SK-MEL-5 (cell line): ENCODE measurements around the gene ATP1B1. TPM values are rescaled to one million over a fixed set of nuclear protein-coding genes. Genes with fewer than 3 reads are reported as not detected.
A peak's percentile ranks its signal among the peaks of the same experiment; 100 is the strongest.
"Not testable (repeated sequence)": the region's sequence is repeated elsewhere in the genome, so short reads cannot be mapped to it uniquely, and the experiment has no call there.

Experiments used
- DNase-seq: peaks from one replicate; pipeline ENCODE4 v3.0.0-alpha.2; 2016; ENCODE audit warnings: low read depth, low spot score
- in situ Hi-C: cut with HindIII; loops from 2 replicates; pipeline ENCODE4 v1.10.0; 2016; ENCODE audit warnings: low sequenced_read_pairs, high pct_unique_total_duplicates, low pct_unique_long_range_greater_than_20kb
- total RNA-seq: library from RNA; depleted of rRNA; stranded (reverse); fragments of >200 nt; shearing (Covaris generic); gene quantifications from 2 replicates; pipeline ENCODE4 v1.2.3, GENCODE V29; 2014

The ATP1B1 gene
- total RNA-seq, 1 experiment from 2014 or later, result 2.6 TPM

GRCh38 chr1:169108863-169109560 lies 2.5 kb downstream of the ATP1B1 start:
- peak; percentile 10 for DNase-seq
- in situ Hi-C loops, result no loop called here

DNA sequence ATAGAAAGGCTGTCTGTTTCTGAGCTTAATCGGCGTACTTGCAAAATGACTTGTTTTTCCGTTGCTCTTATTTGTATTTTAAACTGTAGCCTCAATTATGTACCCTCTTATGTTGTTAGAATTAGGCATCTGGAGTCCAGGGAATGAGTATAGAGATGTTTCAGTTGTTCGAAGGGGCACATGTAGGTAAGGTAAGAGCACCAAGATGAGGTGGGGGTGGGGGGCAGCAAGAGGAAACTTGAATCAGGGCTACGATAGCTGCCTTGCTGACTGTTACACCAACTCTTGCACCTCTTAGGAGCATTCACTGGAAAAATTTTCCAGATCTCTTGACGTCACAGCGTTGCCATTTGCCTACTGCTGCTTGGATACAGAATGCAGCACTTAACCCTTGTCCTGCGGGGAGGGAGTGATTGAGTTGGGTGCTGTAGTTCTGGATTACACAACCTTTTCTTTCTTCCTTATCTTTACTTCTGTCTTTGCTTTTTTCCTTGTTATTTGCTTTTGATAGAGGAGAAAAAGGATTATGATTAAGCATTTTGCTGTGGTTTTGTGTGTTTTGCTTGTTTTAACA lies 3.2 kb downstream of the ATP1B1 start:
- peak; percentile 54 for DNase-seq
- in situ Hi-C loops, result no loop called here

DNA sequence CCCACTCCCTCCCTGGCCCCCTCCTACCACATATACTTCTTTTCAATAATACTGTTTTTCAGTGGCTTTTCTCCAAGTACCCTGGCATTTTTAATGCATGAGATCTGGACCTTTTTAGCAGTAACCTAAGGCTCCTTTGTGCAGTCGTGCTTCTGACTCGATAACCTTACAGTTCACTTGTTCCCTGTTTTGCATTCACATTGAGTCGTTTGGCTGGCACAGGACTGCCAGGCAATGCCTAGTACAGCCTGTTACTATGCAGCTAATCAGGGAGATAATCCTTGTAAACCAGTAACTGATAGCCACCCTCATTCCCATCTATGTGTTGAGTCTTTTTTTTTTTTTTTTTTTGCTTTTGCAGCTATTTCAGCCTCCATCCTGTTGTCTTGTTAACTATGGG lies 3.7 kb downstream of the ATP1B1 start:
- in situ Hi-C loops, result no loop called here
- DNase-seq, result no peak

DNA sequence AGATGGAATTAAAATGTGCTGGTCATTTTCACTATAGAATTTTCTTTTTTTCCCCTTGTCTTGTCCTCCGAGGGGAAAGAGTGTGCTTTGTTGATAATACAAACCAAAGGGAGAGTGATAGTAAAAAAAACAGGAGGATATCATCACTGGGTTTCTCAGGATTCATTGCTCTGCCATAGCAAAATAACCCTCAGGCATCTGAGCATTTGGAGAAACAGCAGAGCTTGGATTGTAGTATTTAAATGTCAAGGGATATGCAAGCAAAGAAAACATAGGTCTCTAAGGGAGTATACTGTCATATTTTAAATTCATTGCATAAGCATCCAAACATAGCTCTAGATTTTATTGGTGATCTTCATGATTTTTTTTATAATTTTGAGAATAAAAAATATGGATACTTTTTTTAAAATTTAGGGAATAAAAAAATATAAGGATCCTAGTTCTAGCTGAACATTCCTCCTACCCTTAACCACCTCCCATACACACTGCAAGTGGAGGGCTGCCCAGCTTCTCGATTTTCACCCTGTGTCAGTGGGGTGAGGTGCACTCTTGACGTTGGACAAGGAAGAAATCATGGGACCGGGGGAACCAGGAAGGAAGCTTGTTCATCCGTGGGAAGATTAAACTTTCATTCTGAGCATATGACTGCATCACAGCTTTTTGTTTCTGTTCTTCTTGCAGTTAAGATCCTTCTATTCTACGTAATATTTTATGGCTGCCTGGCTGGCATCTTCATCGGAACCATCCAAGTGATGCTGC lies 4.4 kb downstream of the ATP1B1 start:
- DNase-seq, result peak; percentile 3
- in situ Hi-C loops, result no loop called here

DNA sequence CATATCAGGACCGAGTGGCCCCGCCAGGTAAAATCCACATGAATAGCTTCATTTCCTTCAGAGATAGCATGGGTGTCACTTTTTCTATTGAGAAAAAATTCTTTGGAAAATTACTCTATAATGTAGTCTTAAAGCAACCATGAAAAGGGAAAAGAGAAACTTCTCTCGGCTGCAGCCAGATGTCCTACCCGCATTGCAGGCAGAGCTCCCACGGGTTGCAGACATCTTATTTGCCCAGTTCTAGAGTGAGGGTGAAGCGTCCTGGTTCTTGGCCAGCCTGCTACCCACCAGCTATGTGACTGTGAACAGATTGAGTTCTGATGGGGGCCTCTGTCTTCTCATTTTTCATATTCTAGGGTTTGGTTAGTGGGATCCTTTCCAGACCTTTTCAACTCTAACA lies 5.0 kb downstream of the ATP1B1 start:
- no peak for DNase-seq
- in situ Hi-C loops, result no loop called here

DNA sequence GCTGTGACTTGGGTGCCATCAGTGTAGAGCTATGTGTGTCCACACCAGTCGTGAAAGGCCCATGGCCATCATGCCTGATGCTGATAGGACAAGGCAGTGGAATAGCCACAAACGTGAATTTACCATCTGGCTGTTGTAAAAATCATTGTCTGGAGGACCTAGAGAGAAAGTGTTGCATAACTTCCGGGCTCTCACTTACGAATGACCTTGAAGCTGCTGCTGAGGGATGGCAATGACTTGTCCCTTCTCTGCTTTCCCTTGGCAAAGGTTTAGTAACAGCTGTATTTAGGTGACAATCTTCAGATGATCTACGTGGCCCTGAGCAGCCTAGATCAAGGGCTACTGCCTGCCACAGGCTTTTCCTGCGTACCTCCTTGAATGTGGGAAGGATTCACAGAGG lies 5.8 kb downstream of the ATP1B1 start:
- DNase-seq, result no peak
- in situ Hi-C loops, result no loop called here

GRCh38 chr1:169113613-169114119 lies 7.2 kb downstream of the ATP1B1 start:
- in situ Hi-C loops, result no loop called here

GRCh38 chr1:169115891-169116585 lies 9.5 kb downstream of the ATP1B1 start:
- no peak for DNase-seq
- in situ Hi-C loops, result no loop called here

More at GRCh38 chr1:169113613-169114119, 7.2 kb downstream of the ATP1B1 start:
- DNase-seq, result no peak

- DNase-seq, result no peak
- in situ Hi-C loops, result no loop called here
Measured at GRCh38 chr1:169117014-169117413, 10.5 kb downstream of the ATP1B1 start.

- no peak for DNase-seq
- in situ Hi-C loops, result no loop called here
Measured at GRCh38 chr1:169117599-169117998, 11.1 kb downstream of the ATP1B1 start.

GRCh38 chr1:169118227-169118626 lies 11.7 kb downstream of the ATP1B1 start:
- DNase-seq, result no peak
- in situ Hi-C loops, result no loop called here

- in situ Hi-C loops, result no loop called here
- peak; percentile 43 for DNase-seq
Measured at GRCh38 chr1:169119405-169119804, 12.9 kb downstream of the ATP1B1 start.

- no peak for DNase-seq
Measured at GRCh38 chr1:169120066-169120465, 13.6 kb downstream of the ATP1B1 start.

GRCh38 chr1:169121146-169121923 lies 14.8 kb downstream of the ATP1B1 start:
- in situ Hi-C loops, result no loop called here
- DNase-seq, result no peak

More at GRCh38 chr1:169120066-169120465, 13.6 kb downstream of the ATP1B1 start:
- in situ Hi-C loops, result no loop called here

DNA sequence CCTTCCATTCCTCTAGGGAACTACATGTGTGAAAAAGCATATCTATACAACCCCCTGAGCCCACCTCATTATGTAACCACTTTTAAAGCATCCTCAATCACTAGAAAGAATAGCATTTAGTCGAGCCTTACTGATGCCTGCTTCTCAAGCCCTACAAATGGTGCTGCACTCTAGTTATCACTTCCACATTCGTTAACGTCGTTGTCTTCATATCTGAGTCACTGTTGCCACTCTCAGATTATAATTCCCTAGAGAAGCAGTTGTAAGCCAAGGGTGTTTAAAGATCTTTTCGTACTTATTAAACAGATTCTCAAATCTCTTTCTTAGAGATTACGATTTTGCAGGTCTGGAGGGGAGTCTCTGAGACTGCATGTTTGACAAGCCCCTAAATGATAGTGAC lies 16.5 kb downstream of the ATP1B1 start:
- in situ Hi-C loops, result no loop called here
- DNase-seq, result no peak

GRCh38 chr1:169124459-169124858 lies 18.0 kb downstream of the ATP1B1 start:
- in situ Hi-C loops, result no loop called here
- DNase-seq, result no peak

DNA sequence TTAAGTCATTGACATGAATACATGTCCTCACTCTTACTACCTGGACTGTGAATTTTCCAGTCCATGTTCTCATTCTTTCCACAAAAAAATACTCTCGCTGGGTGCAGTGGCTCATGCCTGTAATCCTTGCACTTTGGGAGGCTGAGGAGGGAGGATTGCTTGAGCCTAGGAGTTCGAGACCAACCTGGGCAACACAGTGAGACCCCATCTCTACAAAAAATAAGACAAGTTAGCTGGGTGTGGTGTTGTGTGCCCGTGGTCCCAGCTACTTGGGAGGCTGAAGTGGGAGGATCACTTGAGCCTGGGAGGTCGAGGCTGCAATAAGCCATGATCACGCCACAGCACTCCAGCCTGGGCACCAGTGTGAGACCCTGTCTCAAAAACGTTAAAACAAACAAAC lies 19.1 kb downstream of the ATP1B1 start:
- in situ Hi-C loops, DNase-seq: not testable (repeated sequence)
